ENCODE data around the gene TAS2R60. TPM values are rescaled to one million over a fixed set of nuclear protein-coding genes. Genes with fewer than 3 reads are reported as not detected.
"Not testable (repeated sequence)": the region's sequence is repeated elsewhere in the genome, so short reads cannot be mapped to it uniquely, and the experiment has no call there.

Gene TAS2R60
- total RNA-seq, 1 donor from 2014 or later = not detected

DNA sequence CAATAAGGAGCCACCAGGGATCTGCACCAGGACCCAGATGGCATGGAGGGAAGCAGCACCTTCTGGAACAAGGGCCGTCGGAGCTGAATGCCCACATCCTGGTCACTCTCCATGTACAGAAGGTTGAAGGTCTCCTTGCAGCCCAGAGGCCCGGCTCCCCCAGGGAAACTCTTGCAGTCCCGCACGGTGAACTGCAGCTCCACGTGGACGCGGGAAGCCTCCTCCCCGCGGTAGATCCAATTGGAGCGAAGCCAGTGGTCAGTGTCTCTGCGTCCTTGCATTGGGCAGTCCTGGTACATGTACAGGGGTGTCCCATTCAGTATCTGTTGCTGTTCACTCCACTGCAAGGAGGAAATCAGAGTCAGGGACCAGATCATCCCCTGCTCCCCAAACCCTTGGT lies 42.0 kb upstream of the TAS2R60 start:
- peaks cover 12% of the 10 kb centered on the region for H3K27me3 ChIP-seq (ENCODE audit: insufficient read depth, low read length)
- no peaks in the 10 kb centered on the region for H3K36me3 ChIP-seq (ENCODE audit: insufficient read depth, low read length)
- H3K36me3 Mint-ChIP-seq (ENCODE audit: low read depth, unreplicated experiment) = peaks cover 2% of the 10 kb centered on the region
- no peaks in the 10 kb centered on the region for H3K9me3 ChIP-seq (ENCODE audit: insufficient read depth, low read depth, low read length)
- H3K27ac ChIP-seq (ENCODE audit: low read depth, low read length) = no peak overlapping the region
- no peak overlapping the region for H3K9ac ChIP-seq (ENCODE audit: low read length)
- H4K20me1 ChIP-seq (ENCODE audit: insufficient read depth, low read length) = no peaks in the 10 kb centered on the region
- H3K4me2 ChIP-seq (ENCODE audit: low read length) = no peak overlapping the region
- no peak overlapping the region for H2AFZ ChIP-seq (ENCODE audit: low read depth, low read length)
- H3K79me2 ChIP-seq (ENCODE audit: insufficient read depth, low read length) = no peaks in the 10 kb centered on the region
- H3K4me3 ChIP-seq (ENCODE audit: insufficient read depth, low read depth, low read length) = no peak overlapping the region
- no peak for TF ChIP-seq EZH2 (IDR thresholded peaks at IDR 0.05; ENCODE audit: insufficient read depth, low read length)
- TF ChIP-seq, protein P1, sequence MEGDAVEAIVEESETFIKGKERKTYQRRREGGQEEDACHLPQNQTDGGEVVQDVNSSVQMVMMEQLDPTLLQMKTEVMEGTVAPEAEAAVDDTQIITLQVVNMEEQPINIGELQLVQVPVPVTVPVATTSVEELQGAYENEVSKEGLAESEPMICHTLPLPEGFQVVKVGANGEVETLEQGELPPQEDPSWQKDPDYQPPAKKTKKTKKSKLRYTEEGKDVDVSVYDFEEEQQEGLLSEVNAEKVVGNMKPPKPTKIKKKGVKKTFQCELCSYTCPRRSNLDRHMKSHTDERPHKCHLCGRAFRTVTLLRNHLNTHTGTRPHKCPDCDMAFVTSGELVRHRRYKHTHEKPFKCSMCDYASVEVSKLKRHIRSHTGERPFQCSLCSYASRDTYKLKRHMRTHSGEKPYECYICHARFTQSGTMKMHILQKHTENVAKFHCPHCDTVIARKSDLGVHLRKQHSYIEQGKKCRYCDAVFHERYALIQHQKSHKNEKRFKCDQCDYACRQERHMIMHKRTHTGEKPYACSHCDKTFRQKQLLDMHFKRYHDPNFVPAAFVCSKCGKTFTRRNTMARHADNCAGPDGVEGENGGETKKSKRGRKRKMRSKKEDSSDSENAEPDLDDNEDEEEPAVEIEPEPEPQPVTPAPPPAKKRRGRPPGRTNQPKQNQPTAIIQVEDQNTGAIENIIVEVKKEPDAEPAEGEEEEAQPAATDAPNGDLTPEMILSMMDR (IDR thresholded peaks at IDR 0.05; ENCODE audit: insufficient read depth, low read depth, low read length) = no peak
- H3K4me1 Mint-ChIP-seq (ENCODE audit: low read depth, unreplicated experiment) = no peaks in the 10 kb centered on the region
- H3K4me1 ChIP-seq (ENCODE audit: insufficient read depth, low read length) = no peaks in the 10 kb centered on the region
- no peak for DNase-seq (ENCODE audit: low read depth)
- H3K9me3 Mint-ChIP-seq (ENCODE audit: unreplicated experiment) = no peaks in the 10 kb centered on the region
- FAIRE-seq = no peak
- H3K27me3 Mint-ChIP-seq (ENCODE audit: low read depth, unreplicated experiment) = peaks cover 11% of the 10 kb centered on the region
- H3K4me3 Mint-ChIP-seq (ENCODE audit: unreplicated experiment) = no peak overlapping the region
- H3K27ac Mint-ChIP-seq (ENCODE audit: unreplicated experiment) = no peak overlapping the region

DNA sequence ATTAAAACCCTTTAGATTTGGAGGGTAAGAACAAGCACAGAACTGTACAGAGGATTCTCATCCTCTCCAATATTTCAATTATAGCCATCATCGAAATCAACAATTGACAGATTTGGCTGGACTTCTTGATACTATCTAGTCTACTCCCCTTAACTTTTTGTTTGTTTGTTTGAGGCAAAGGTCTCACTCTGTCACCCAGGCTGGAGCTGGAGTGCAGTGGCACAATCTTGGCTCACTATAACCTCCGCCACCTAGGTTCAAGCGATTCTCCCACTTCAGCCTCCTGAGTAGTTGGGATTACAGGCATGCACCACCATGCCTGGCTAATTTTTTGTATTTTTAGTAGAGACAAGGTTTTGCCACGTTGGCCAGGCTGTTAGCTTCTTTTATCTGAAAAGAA lies 41.0 kb upstream of the TAS2R60 start:
- H3K4me3 Mint-ChIP-seq (ENCODE audit: unreplicated experiment); H3K9ac ChIP-seq (ENCODE audit: low read length); H3K4me1 Mint-ChIP-seq (ENCODE audit: low read depth, unreplicated experiment); H2AFZ ChIP-seq (ENCODE audit: low read depth, low read length); H4K20me1 ChIP-seq (ENCODE audit: insufficient read depth, low read length); DNase-seq (ENCODE audit: low read depth); H3K4me1 ChIP-seq (ENCODE audit: insufficient read depth, low read length); H3K36me3 ChIP-seq (ENCODE audit: insufficient read depth, low read length); H3K4me2 ChIP-seq (ENCODE audit: low read length); H3K4me3 ChIP-seq (ENCODE audit: insufficient read depth, low read depth, low read length); H3K9me3 Mint-ChIP-seq (ENCODE audit: unreplicated experiment); H3K36me3 Mint-ChIP-seq (ENCODE audit: low read depth, unreplicated experiment); H3K9me3 ChIP-seq (ENCODE audit: insufficient read depth, low read depth, low read length); H3K27ac Mint-ChIP-seq (ENCODE audit: unreplicated experiment); H3K79me2 ChIP-seq (ENCODE audit: insufficient read depth, low read length); H3K27ac ChIP-seq (ENCODE audit: low read depth, low read length); FAIRE-seq: not testable (repeated sequence)
- peaks cover 11% of the 10 kb centered on the region for H3K27me3 Mint-ChIP-seq (ENCODE audit: low read depth, unreplicated experiment)
- H3K27me3 ChIP-seq (ENCODE audit: insufficient read depth, low read length) = peaks cover 12% of the 10 kb centered on the region

DNA sequence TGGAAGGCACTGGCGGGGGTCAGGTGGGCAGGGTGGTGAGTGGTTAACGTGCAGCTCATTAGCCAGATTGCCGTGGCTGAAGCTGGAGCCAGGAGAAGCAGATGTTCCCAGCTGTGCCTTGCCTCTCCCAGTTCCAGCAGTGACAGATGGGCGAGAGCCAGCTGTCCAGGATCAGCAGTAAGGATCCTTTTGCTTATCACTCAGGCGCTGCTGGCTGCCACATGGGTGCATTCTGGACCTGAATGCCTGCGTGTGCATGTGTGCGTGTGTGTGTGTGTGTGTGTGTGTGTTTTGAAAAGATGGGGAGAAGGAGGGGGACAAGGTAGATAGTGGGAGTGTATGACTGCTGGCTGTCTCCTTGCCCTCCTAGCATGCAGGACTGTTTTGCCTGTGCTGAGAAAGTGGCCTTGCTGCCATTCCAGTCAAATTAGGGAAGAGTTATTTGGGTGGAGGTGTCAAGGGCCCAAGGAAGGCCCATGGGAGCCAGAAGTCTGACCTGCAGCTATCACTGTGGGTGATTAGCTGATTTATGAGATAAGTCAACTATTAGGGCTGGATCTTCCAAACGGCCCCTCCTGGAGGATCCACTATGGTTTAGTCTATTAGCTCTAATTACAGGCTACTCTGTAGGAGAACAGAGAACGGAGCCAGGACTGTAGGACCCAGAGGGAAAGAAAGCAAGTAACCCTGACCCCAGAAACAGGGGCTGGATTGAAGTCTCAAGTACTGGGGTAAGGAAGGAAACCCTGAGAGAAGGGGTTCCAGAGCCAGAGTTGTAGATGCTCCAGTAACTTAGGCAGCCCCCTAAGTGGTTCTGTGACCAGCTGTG lies 37.9 kb upstream of the TAS2R60 start:
- no peak overlapping the region for H3K4me3 ChIP-seq (ENCODE audit: insufficient read depth, low read depth, low read length)
- FAIRE-seq = no peak
- DNase-seq (ENCODE audit: low read depth) = no peak
- Mint-ChIP-seq H3K27me3 (ENCODE audit: low read depth, unreplicated experiment) (peaks cover 17% of the 10 kb centered on the region), H3K4me3 (ENCODE audit: unreplicated experiment) (no peak overlapping the region), H3K27ac (ENCODE audit: unreplicated experiment) (no peak overlapping the region), H3K4me1 (ENCODE audit: low read depth, unreplicated experiment) (peaks cover 19% of the 10 kb centered on the region), H3K9me3 (ENCODE audit: unreplicated experiment) (no peaks in the 10 kb centered on the region), H3K36me3 (ENCODE audit: low read depth, unreplicated experiment) (peaks cover 4% of the 10 kb centered on the region)
- no peak overlapping the region for H3K27ac ChIP-seq (ENCODE audit: low read depth, low read length)
- H3K4me1 ChIP-seq (ENCODE audit: insufficient read depth, low read length) = peaks cover 11% of the 10 kb centered on the region
- H3K9ac ChIP-seq (ENCODE audit: low read length) = no peak overlapping the region
- no peak overlapping the region for H2AFZ ChIP-seq (ENCODE audit: low read depth, low read length)
- no peak for TF ChIP-seq EZH2 (IDR thresholded peaks at IDR 0.05; ENCODE audit: insufficient read depth, low read length)
- TF ChIP-seq, protein P1 (IDR thresholded peaks at IDR 0.05; ENCODE audit: insufficient read depth, low read depth, low read length) = no peak
- H3K9me3 ChIP-seq (ENCODE audit: insufficient read depth, low read depth, low read length) = no peaks in the 10 kb centered on the region
- H4K20me1 ChIP-seq (ENCODE audit: insufficient read depth, low read length) = no peaks in the 10 kb centered on the region
- peaks cover 17% of the 10 kb centered on the region for H3K27me3 ChIP-seq (ENCODE audit: insufficient read depth, low read length)
- no peak overlapping the region for H3K4me2 ChIP-seq (ENCODE audit: low read length)
- H3K79me2 ChIP-seq (ENCODE audit: insufficient read depth, low read length) = no peaks in the 10 kb centered on the region
- no peaks in the 10 kb centered on the region for H3K36me3 ChIP-seq (ENCODE audit: insufficient read depth, low read length)
